WTC11 (cell line): ENCODE measurements around the gene IPCEF1. TPM values are rescaled to one million over a fixed set of nuclear protein-coding genes. Genes with fewer than 3 reads are reported as not detected.

ENCODE experiments used
- ATAC-seq: fragments of 200-7000 bp; cut with Tn5 transposase; 2 replicates; pipeline ENCODE4 v1.10.0; 2021; ENCODE audit warnings: mild to moderate bottlenecking, moderate library complexity
- CTCF ChIA-PET: fragments of 300-600 bp; sonication (Branson Sonifier 250); formaldehyde crosslinking; loops from one replicate; lab custom pipeline; 2021; ENCODE audit warnings: antibody characterized with exemption; lab: Charles Lee
- POLR2A ChIA-PET: fragments of 350-600 bp; sonication (Branson Sonifier 250); formaldehyde crosslinking; loops from one replicate; lab custom pipeline; 2021; ENCODE audit warnings: antibody characterized with exemption; lab: Charles Lee
- DNase-seq: peaks from one replicate; pipeline ENCODE4 v3.0.0; 2021; ENCODE audit warnings: low spot score
- H3K27ac Mint-ChIP-seq: 2 replicates; pipeline ENCODE4 v1.8.0; 2021; ENCODE audit warnings: mixed read lengths
- H3K27me3 Mint-ChIP-seq: 2 replicates; pipeline ENCODE4 v1.8.0; 2021; ENCODE audit warnings: low read depth, mild to moderate bottlenecking, moderate library complexity, mixed read lengths
- H3K36me3 Mint-ChIP-seq: 2 replicates; pipeline ENCODE4 v1.8.0; 2021; ENCODE audit warnings: mixed read lengths
- H3K4me1 Mint-ChIP-seq: 2 replicates; pipeline ENCODE4 v1.8.0; 2022; ENCODE audit warnings: mixed read lengths
- H3K4me3 Mint-ChIP-seq: 2 replicates; pipeline ENCODE4 v1.8.0; 2021; ENCODE audit warnings: mild to moderate bottlenecking, moderate library complexity, mixed read lengths
- H3K9me3 Mint-ChIP-seq: 2 replicates; pipeline ENCODE4 v1.8.0; 2021; ENCODE audit warnings: mixed read lengths
- ATF2 ChIP-seq: sonication (generic); formaldehyde crosslinking; IDR thresholded peaks from 2 replicates; pipeline ENCODE4 v1.8.1; 2022; ENCODE audit warnings: low read depth, missing genetic modification reagents, borderline replicate concordance
- CDX4 ChIP-seq: fragments of 250-450 bp; sonication (Bioruptor Pico); IDR thresholded peaks from 2 replicates; pipeline ENCODE4 v1.9.0; 2021; ENCODE audit warnings: moderate library complexity, mild to moderate bottlenecking, inconsistent platforms, borderline replicate concordance
- E2F5 ChIP-seq: sonication (generic); formaldehyde crosslinking; IDR thresholded peaks from 2 replicates; pipeline ENCODE4 v1.8.1; 2022; ENCODE audit warnings: mild to moderate bottlenecking, moderate library complexity, missing genetic modification reagents
- ERG ChIP-seq: fragments of 250-450 bp; sonication (Bioruptor Pico); IDR thresholded peaks from 2 replicates; pipeline ENCODE4 v1.8.0; 2021; ENCODE audit warnings: mild to moderate bottlenecking
- FOXP4 ChIP-seq: sonication (generic); formaldehyde crosslinking; IDR thresholded peaks from 2 replicates; pipeline ENCODE4 v1.8.0; 2022; ENCODE audit warnings: mild to moderate bottlenecking, missing genetic modification reagents
- GRHL2 ChIP-seq: fragments of 250-450 bp; sonication (Bioruptor Pico); IDR thresholded peaks from 2 replicates; pipeline ENCODE4 v1.8.0; 2022; ENCODE audit warnings: mild to moderate bottlenecking, moderate library complexity; ENCODE audit not compliant: insufficient replicate concordance, severe bottlenecking
- GTF2I ChIP-seq: fragments of 250-450 bp; sonication (Bioruptor Pico); conservative IDR thresholded peaks from 2 replicates; pipeline ENCODE4 v1.4.0; 2021; ENCODE audit warnings: mild to moderate bottlenecking
- MLX ChIP-seq: sonication (generic); formaldehyde crosslinking; IDR thresholded peaks from 2 replicates; pipeline ENCODE4 v1.8.1; 2023; ENCODE audit warnings: mild to moderate bottlenecking, missing genetic modification reagents, moderate library complexity
- MXD4 ChIP-seq: fragments of 250-450 bp; sonication (Bioruptor Pico); IDR thresholded peaks from 2 replicates; pipeline ENCODE4 v1.8.0; 2021; ENCODE audit warnings: mild to moderate bottlenecking, moderate library complexity, borderline replicate concordance
- OVOL2 ChIP-seq: fragments of 250-450 bp; sonication (Bioruptor Pico); IDR thresholded peaks from 2 replicates; pipeline ENCODE4 v1.9.0; 2021; ENCODE audit warnings: mild to moderate bottlenecking, borderline replicate concordance
- PRRX2 ChIP-seq: fragments of 250-450 bp; sonication (Bioruptor Pico); IDR thresholded peaks from 2 replicates; pipeline ENCODE4 v1.8.0; 2021; ENCODE audit warnings: mild to moderate bottlenecking
- SMAD3 ChIP-seq: sonication (generic); formaldehyde crosslinking; IDR thresholded peaks from 2 replicates; pipeline ENCODE4 v1.8.0; 2022; ENCODE audit warnings: missing genetic modification reagents, mild to moderate bottlenecking, borderline replicate concordance
- STAT6 ChIP-seq: sonication (generic); formaldehyde crosslinking; conservative IDR thresholded peaks from 2 replicates; pipeline ENCODE4 v1.8.1; 2023; ENCODE audit warnings: mild to moderate bottlenecking, low read depth, missing genetic modification reagents, moderate library complexity
- USF2 ChIP-seq: sonication (generic); formaldehyde crosslinking; IDR thresholded peaks from 2 replicates; pipeline ENCODE4 v1.8.1; 2023; ENCODE audit warnings: mild to moderate bottlenecking, missing genetic modification reagents, moderate library complexity
- ZNF138 ChIP-seq: sonication (generic); formaldehyde crosslinking; conservative IDR thresholded peaks from 2 replicates; pipeline ENCODE4 v1.8.1; 2022; ENCODE audit warnings: mild to moderate bottlenecking, moderate library complexity, missing genetic modification reagents
- ZNF232 ChIP-seq: sonication (generic); formaldehyde crosslinking; IDR thresholded peaks from 2 replicates; pipeline ENCODE4 v1.8.0; 2022; ENCODE audit warnings: mild to moderate bottlenecking, missing genetic modification reagents
- ZNF423 ChIP-seq: fragments of 250-450 bp; sonication (Bioruptor Pico); IDR thresholded peaks from 2 replicates; pipeline ENCODE4 v2.1.2; 2022; ENCODE audit warnings: mild to moderate bottlenecking, moderate library complexity
- ZNF532 ChIP-seq: fragments of 250-450 bp; sonication (Bioruptor Pico); IDR thresholded peaks from 2 replicates; pipeline ENCODE4 v1.9.0; 2021; ENCODE audit warnings: mild to moderate bottlenecking, borderline replicate concordance
- total RNA-seq: library from RNA; stranded (reverse); gene quantifications from 3 replicates; pipeline ENCODE4 v1.2.3, GENCODE V29; 2021

IPCEF1 gene
- total RNA-seq, 1 experiment from 2014 or later: 1.3 TPM

GRCh38 chr6:154345811-154346210 is 10.8 kb downstream of the IPCEF1 start (continued):
- TF ChIP-seq CDX4 (CRISPR knock-in tag) (no peak), SMAD3 (no peak)

GRCh38 chr6:154343473-154344308 is 12.9 kb downstream of the IPCEF1 start:
- Mint-ChIP-seq H3K36me3 (peaks cover 6% of the 10 kb centered on the region), H3K27me3 (no peaks in the 10 kb centered on the region), H3K4me3 (peak overlapping the region; percentile 48), H3K27ac (peak overlapping the region; percentile 72), H3K4me1 (peaks cover 40% of the 10 kb centered on the region), H3K9me3 (peaks cover 16% of the 10 kb centered on the region)
- peak; percentile 72 for DNase-seq
- ChIA-PET POLR2A (no interaction called here), CTCF (no interaction called here)
- peak; percentile 97 for ATAC-seq
- no peak for TF ChIP-seq ZNF138 (CRISPR knock-in tag)
- no peak for TF ChIP-seq USF2
- no peak for TF ChIP-seq STAT6 (CRISPR knock-in tag)
- TF ChIP-seq ERG: no peak
- no peak for TF ChIP-seq ATF2
- TF ChIP-seq GRHL2: no peak
- no peak for TF ChIP-seq E2F5 (CRISPR knock-in tag)
- no peak for TF ChIP-seq MLX
- no peak for TF ChIP-seq SMAD3
- TF ChIP-seq FOXP4: no peak
- TF ChIP-seq OVOL2 (CRISPR knock-in tag): no peak
- 0 out of 2 replicates have a peak, but pooled peaks have one; percentile 7 for TF ChIP-seq ZNF532 (CRISPR knock-in tag)
- TF ChIP-seq MXD4: no peak
- TF ChIP-seq ZNF232 (CRISPR knock-in tag): no peak
- no peak for TF ChIP-seq PRRX2
- TF ChIP-seq GTF2I (CRISPR knock-in tag): no peak
- TF ChIP-seq ZNF423: no peak
